ENCODE measurements around the gene PARD3B.

DNA sequence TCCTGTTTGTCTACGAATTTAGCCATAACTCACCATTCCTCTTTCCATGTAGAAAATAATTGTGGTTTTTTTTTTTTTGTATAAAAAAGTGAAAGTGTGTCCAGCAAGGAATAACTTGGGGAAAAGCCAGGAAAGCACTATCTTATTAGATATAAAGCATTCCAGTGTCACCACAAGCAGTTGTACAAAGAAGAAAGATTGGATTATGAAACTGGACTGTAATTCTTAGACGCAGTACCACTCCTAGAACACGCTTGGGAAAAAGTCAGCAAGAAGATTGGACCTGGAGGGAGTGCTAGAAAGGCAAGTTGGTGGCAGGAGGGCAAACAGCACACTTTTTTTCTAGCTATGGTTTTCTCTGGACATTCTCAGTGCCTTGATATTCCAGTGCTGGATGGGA, 186.7 kb downstream of the PARD3B start:
- TF ChIP-seq, protein P1, sequence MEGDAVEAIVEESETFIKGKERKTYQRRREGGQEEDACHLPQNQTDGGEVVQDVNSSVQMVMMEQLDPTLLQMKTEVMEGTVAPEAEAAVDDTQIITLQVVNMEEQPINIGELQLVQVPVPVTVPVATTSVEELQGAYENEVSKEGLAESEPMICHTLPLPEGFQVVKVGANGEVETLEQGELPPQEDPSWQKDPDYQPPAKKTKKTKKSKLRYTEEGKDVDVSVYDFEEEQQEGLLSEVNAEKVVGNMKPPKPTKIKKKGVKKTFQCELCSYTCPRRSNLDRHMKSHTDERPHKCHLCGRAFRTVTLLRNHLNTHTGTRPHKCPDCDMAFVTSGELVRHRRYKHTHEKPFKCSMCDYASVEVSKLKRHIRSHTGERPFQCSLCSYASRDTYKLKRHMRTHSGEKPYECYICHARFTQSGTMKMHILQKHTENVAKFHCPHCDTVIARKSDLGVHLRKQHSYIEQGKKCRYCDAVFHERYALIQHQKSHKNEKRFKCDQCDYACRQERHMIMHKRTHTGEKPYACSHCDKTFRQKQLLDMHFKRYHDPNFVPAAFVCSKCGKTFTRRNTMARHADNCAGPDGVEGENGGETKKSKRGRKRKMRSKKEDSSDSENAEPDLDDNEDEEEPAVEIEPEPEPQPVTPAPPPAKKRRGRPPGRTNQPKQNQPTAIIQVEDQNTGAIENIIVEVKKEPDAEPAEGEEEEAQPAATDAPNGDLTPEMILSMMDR (conservative IDR thresholded peaks at IDR 0.05): no peak
- no peak for TF ChIP-seq EZH2 (IDR thresholded peaks at IDR 0.05; ENCODE audit: low read depth)

Data from PC-9 (cell line).